DND-41 (cell line): Measurements from ENCODE around the gene GTPBP2.

Experiments used
- CTCF ChIP-seq: IDR thresholded peaks from 2 replicates; pipeline ENCODE4 v1.5.1; 2012; ENCODE audit warnings: borderline replicate concordance, low read length, moderate library complexity, mild to moderate bottlenecking; ENCODE audit not compliant: poor library complexity, severe bottlenecking; ENCODE audit errors: extremely low read depth
- EZH2 ChIP-seq: IDR thresholded peaks from 3 replicates; pipeline ENCODE4 v1.6.1; 2012; ENCODE audit warnings: borderline replicate concordance, low read depth, mild to moderate bottlenecking, moderate library complexity, low read length, inconsistent platforms; ENCODE audit not compliant: severe bottlenecking

- TF ChIP-seq CTCF (no peak), EZH2 (no peak)
These were observed 58.1 kb downstream of the GTPBP2 start for GRCh38 chr6:43570876-43571441.
